K562 (cell line): ENCODE data around the gene TANC1. TPM values are rescaled to one million over a fixed set of nuclear protein-coding genes. Genes with fewer than 3 reads are reported as not detected.

Source experiments
- ATAC-seq: fragments of 200-7000 bp; cut with Tn5 transposase; 3 replicates; pipeline ENCODE4 v1.9.1; 2020; ENCODE audit warnings: moderate library complexity
- BruUV-seq: library from RNA; stranded (reverse); fragments of 400-500 nt; replicated peaks from 2 replicates; lab custom pipeline; 2021; lab: Mats Ljungman, UMichigan
- CTCF ChIA-PET: fragments of 300-600 bp; formaldehyde crosslinking; extraction: SDS; loops from one replicate; lab custom pipeline; 2021; ENCODE audit warnings: low intra/inter-chr PET ratio; lab: Yijun Ruan, JAX
- POLR2A ChIA-PET: fragments of 300-600, 350-650 bp; sonication (Branson Sonifier 250); formaldehyde crosslinking; extraction: SDS; loops from one replicate; lab custom pipeline; 2021; ENCODE audit warnings: antibody characterized with exemption, inconsistent platforms; lab: Yijun Ruan, JAX
- DNase-seq, 4 experiments: peaks; one replicate each; pipeline versions ENCODE4 v3.0.0 to v3.0.0-alpha.2; 2011 to 2018; ENCODE audit warnings: low spot score in 3 of 4, mixed read lengths in 3 of 4; ENCODE audit errors: extremely low read depth in 1 of 4
- FAIRE-seq: peaks from 2 replicates; lab custom pipeline; 2011; peaks lifted over from hg19 to GRCh38; lab: Jason Lieb, UNC
- H2AFZ ChIP-seq: 2 replicates; pipeline ENCODE4 v1.6.0; 2011; ENCODE audit warnings: low read depth, low read length, control low read depth, inconsistent platforms
- H3K27ac ChIP-seq: fragments of 200-600 bp; 3 replicates; pipeline ENCODE4 v1.8.0; 2011; ENCODE audit warnings: low read depth, mild to moderate bottlenecking, control low read depth, inconsistent platforms, low read length, moderate library complexity, mixed read lengths; ENCODE audit errors: extremely low read depth
- H3K27me3 ChIP-seq, 2 experiments: fragments of 300-600 bp in 1 of 2; 2 replicates in 1 of 2; 3 replicates in 1 of 2; pipeline versions ENCODE4 v1.6.0 to v1.8.0; 2011; ENCODE audit warnings: inconsistent platforms in 2 of 2, low read length in 2 of 2, mild to moderate bottlenecking in 1 of 2, mixed read lengths in 1 of 2, moderate library complexity in 1 of 2; ENCODE audit not compliant: control insufficient read depth in 2 of 2, insufficient read depth in 2 of 2
- H3K36me3 ChIP-seq: fragments of 300-600 bp; 3 replicates; pipeline ENCODE4 v1.8.0; 2011; ENCODE audit warnings: mild to moderate bottlenecking, low read length, inconsistent platforms; ENCODE audit not compliant: control insufficient read depth, insufficient read depth
- H3K4me1 ChIP-seq, 2 experiments: fragments of 200-600 bp in 1 of 2; replicated peaks in 1 of 2; 2 replicates in 1 of 2; 3 replicates in 1 of 2; pipeline versions ENCODE4 v1.5.1 to v1.8.0; 2011; ENCODE audit warnings: inconsistent platforms in 2 of 2, low read length in 2 of 2, mild to moderate bottlenecking in 1 of 2, mixed read lengths in 1 of 2, moderate library complexity in 1 of 2; ENCODE audit not compliant: control insufficient read depth in 2 of 2, insufficient read depth in 2 of 2
- H3K4me2 ChIP-seq: 2 replicates; pipeline ENCODE4 v1.6.1; 2011; ENCODE audit warnings: low read length, control low read depth, inconsistent platforms, mixed read lengths; ENCODE audit not compliant: insufficient read depth
- H3K4me3 ChIP-seq: fragments of 200-600 bp; sonication (generic), shearing (Covaris generic); 2 replicates; pipeline ENCODE4 v1.5.1; 2016; ENCODE audit warnings: control low read depth, inconsistent platforms
- H3K79me2 ChIP-seq: fragments of 200-600 bp; 3 replicates; pipeline ENCODE4 v1.8.0; 2011; ENCODE audit warnings: low read length, inconsistent platforms; ENCODE audit not compliant: control insufficient read depth, insufficient read depth
- H3K9ac ChIP-seq, 2 experiments: 2 replicates each; pipeline versions ENCODE4 v1.6.0 to v1.6.1; 2011; ENCODE audit warnings: low read depth in 2 of 2, low read length in 2 of 2, control low read depth in 1 of 2, inconsistent platforms in 1 of 2, mild to moderate bottlenecking in 1 of 2, mixed read lengths in 1 of 2; ENCODE audit not compliant: insufficient read depth in 1 of 2
- H3K9me1 ChIP-seq: one replicate; pipeline ENCODE4 v1.6.0; 2011; ENCODE audit warnings: inconsistent platforms, mild to moderate bottlenecking, low read length, moderate library complexity; ENCODE audit not compliant: control insufficient read depth, insufficient read depth
- H3K9me3 ChIP-seq: replicated peaks from 2 replicates; pipeline ENCODE4 v1.5.1; 2011; ENCODE audit warnings: low read depth, low read length, inconsistent platforms; ENCODE audit not compliant: control insufficient read depth, insufficient read depth
- H4K20me1 ChIP-seq: replicated peaks from 2 replicates; pipeline ENCODE4 v1.6.1; 2011; ENCODE audit warnings: low read length, inconsistent platforms, mixed read lengths; ENCODE audit not compliant: control insufficient read depth, insufficient read depth
- ADNP ChIP-seq: fragments of 200-800 bp; sonication (Bioruptor generic); IDR thresholded peaks from 2 replicates; pipeline ENCODE4 v1.6.1; 2016; ENCODE audit warnings: missing genetic modification characterization, missing compliant biosample characterization
- BRD9 ChIP-seq: fragments of 450-650 bp; IDR thresholded peaks from 2 replicates; pipeline ENCODE4 v1.6.1; 2018; ENCODE audit warnings: low read depth; ENCODE audit not compliant: partially characterized antibody
- FIP1L1 ChIP-seq: fragments of 200-400 bp; formaldehyde crosslinking; IDR thresholded peaks from 2 replicates; pipeline ENCODE4 v1.6.1; 2018; ENCODE audit warnings: mild to moderate bottlenecking, low read depth, low read length; ENCODE audit not compliant: poor library complexity, severe bottlenecking
- HMGN3 ChIP-seq: IDR thresholded peaks from 2 replicates; pipeline ENCODE4 v1.6.1; 2011; ENCODE audit warnings: borderline replicate concordance, low read depth, mild to moderate bottlenecking, mixed read lengths, low read length; ENCODE audit not compliant: insufficient read length; ENCODE audit errors: extremely low read depth
- ILF3 ChIP-seq: fragments of 450-650 bp; IDR thresholded peaks from 2 replicates; pipeline ENCODE4 v1.6.1; 2018; ENCODE audit warnings: antibody characterized with exemption, mild to moderate bottlenecking, moderate library complexity, borderline replicate concordance
- MAFF ChIP-seq: IDR thresholded peaks from 2 replicates; pipeline ENCODE4 v1.6.1; 2012; ENCODE audit warnings: low read length, improper control_type of control experiment
- MAFK ChIP-seq: IDR thresholded peaks from 2 replicates; pipeline ENCODE4 v1.6.1; 2011; ENCODE audit warnings: low read length, improper control_type of control experiment
- NR2C1 ChIP-seq, 2 experiments: fragments of 450-650 bp; IDR thresholded peaks; 2 replicates each; pipeline ENCODE4 v1.6.1; 2017; ENCODE audit warnings: mild to moderate bottlenecking in 2 of 2, antibody characterized with exemption in 1 of 2, inconsistent platforms in 1 of 2, missing compliant biosample characterization in 1 of 2, missing genetic modification characterization in 1 of 2
- PHF21A ChIP-seq: fragments of 450-650 bp; IDR thresholded peaks from 2 replicates; pipeline ENCODE4 v1.6.1; 2017; ENCODE audit warnings: low read depth, borderline replicate concordance
- SMAD2 ChIP-seq: fragments of 150-350 bp; IDR thresholded peaks from 2 replicates; pipeline ENCODE4 v1.6.1; 2014; ENCODE audit warnings: low read depth, mild to moderate bottlenecking, low read length
- SMARCA4 ChIP-seq: fragments of 450-650 bp; IDR thresholded peaks from 2 replicates; pipeline ENCODE4 v1.6.1; 2016
- ZNF316 ChIP-seq: fragments of 450-650 bp; IDR thresholded peaks from 2 replicates; pipeline ENCODE4 v1.6.1; 2016
- ZNF586 ChIP-seq: fragments of 450-650 bp; formaldehyde crosslinking; conservative IDR thresholded peaks from 2 replicates; pipeline ENCODE4 v1.4.0; 2020; ENCODE audit warnings: mild to moderate bottlenecking, moderate library complexity
- WGBS: fragments of 100-300 bp; shearing (Covaris generic); methylation state at CpG from one replicate; pipeline ENCODE4 v1.1.6; 2016; ENCODE audit warnings: low coverage, mixed read lengths; ENCODE audit not compliant: insufficient coverage; ENCODE audit errors: missing lambda C conversion rate; 5-methylcytosine and 5-hydroxymethylcytosine counted together
- in situ Hi-C: fragments of 300-500 bp; cut with MboI; formaldehyde crosslinking; loops from 4 replicates; pipeline ENCODE4 v1.15.0; 2018; ENCODE audit warnings: inconsistent platforms, mixed read lengths
- intact Hi-C: fragments of 100-400 bp; cut with micrococcal nuclease; formaldehyde crosslinking; loops from 2 replicates; pipeline ENCODE4 v1.14.2; 2022
- polyA plus RNA-seq, 8 experiments: library from polyadenylated mRNA; depleted of rRNA in 4 of 8; stranded (reverse) in 5 of 8; unstranded in 3 of 8; fragments of >200 nt; fragmentation: Nextera tagmentation in 2 of 8; fragmentation: Illumina TruSeq in 1 of 8; extraction: Ambion mirVana in 2 of 8; extraction: Trizol in 1 of 8; gene quantifications; 2 replicates each; pipeline versions ENCODE4 v1.2.1 to v1.2.3, GENCODE V29; 2011 to 2014; ENCODE audit warnings: inconsistent platforms in 1 of 8, missing spikeins in 1 of 8
- total RNA-seq, 7 experiments: library from RNA; depleted of rRNA in 6 of 7; stranded (reverse); fragments of >200 nt in 6 of 7; fragmentation: Illumina TruSeq in 2 of 7; extraction: Trizol in 2 of 7; gene quantifications; 2 replicates each; pipeline versions ENCODE4 v1.2.1 to v1.2.3, GENCODE V29; 2011 to 2021; ENCODE audit warnings: low replicate concordance in 1 of 7
- TF ChIP-seq, protein P1 (sequence below), 3 experiments: IDR thresholded peaks in 2 of 3; conservative IDR thresholded peaks in 1 of 3; 2 replicates each; pipeline ENCODE4 v1.5.1; 2011 to 2012; ENCODE audit warnings: low read length in 3 of 3, mild to moderate bottlenecking in 3 of 3, control low read depth in 2 of 3, improper control_type of control experiment in 1 of 3, inconsistent platforms in 1 of 3, low read depth in 1 of 3, mixed read lengths in 1 of 3, moderate library complexity in 1 of 3; ENCODE audit not compliant: insufficient read depth in 2 of 3
- TF ChIP-seq, protein P2 (sequence below), 2 experiments: fragments of 250-450 bp in 1 of 2; fragments of 450-650 bp in 1 of 2; sonication (Bioruptor Pico) in 1 of 2; IDR thresholded peaks; 2 replicates each; pipeline versions ENCODE4 v1.6.1 to v1.8.0; 2016 to 2021; ENCODE audit warnings: mild to moderate bottlenecking in 2 of 2, moderate library complexity in 2 of 2, missing compliant biosample characterization in 1 of 2, missing genetic modification characterization in 1 of 2
- TF ChIP-seq, protein P3 (sequence below), 2 experiments: fragments of 450-650 bp; conservative IDR thresholded peaks; 2 replicates each; pipeline ENCODE4 v1.6.1; 2017; ENCODE audit warnings: mild to moderate bottlenecking in 2 of 2, moderate library complexity in 2 of 2
- TF ChIP-seq, protein P4 (sequence below), 2 experiments: IDR thresholded peaks; 2 replicates each; pipeline ENCODE4 v1.6.1; 2011; ENCODE audit warnings: borderline replicate concordance in 1 of 2, control low read depth in 1 of 2, low read depth in 1 of 2, low read length in 1 of 2, mild to moderate bottlenecking in 1 of 2, mixed read lengths in 1 of 2, moderate library complexity in 1 of 2; ENCODE audit not compliant: insufficient read depth in 1 of 2, insufficient read length in 1 of 2, poor library complexity in 1 of 2, severe bottlenecking in 1 of 2; ENCODE audit errors: extremely low read depth in 1 of 2

Gene TANC1
- total and polyA plus RNA-seq, 9 of the 15 experiments (the other 6 are each of a cell fraction or from before 2014, with no cell fraction given): under 0.01 to 0.20 (median 0.07) TPM; not detected in 1

DNA sequence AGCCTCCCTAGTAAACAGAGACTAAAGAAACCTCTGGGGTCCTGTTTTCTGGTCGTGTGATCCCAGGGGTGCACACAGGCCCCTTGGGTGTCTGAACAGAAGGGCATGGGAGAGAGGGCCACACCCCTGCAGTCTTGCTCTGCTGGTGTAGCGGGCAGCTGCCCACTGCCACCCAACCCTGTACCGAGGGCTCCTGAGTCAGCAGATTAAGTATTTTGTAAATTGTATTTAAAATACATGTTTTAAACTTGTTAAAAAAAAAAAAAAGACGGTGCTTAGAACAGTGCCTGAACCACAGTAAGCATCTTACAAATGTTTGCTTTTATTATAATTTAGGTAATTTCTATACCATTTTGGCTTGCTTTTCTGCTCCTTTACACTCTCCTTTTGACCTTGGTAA is 113.7 kb downstream of the TANC1 start:
- H2AFZ ChIP-seq: no peak overlapping the region
- FAIRE-seq (no peak), DNase-seq (no peak), ATAC-seq (no peak)
- POLR2A ChIA-PET: no interaction called here
- H3K27me3 ChIP-seq: peaks cover 2 to 9% of the 10 kb centered on the region in 2 experiments; a peak in 4 of 5 replicates
- no peaks in the 10 kb centered on the region for H3K9me3 ChIP-seq
- H4K20me1 ChIP-seq: no peaks in the 10 kb centered on the region
- no peak overlapping the region for H3K4me3 ChIP-seq
- 13% methylated on average over 4 of the region's 4 CpGs for WGBS
- peaks cover 0 to 5% of the 10 kb centered on the region in 2 experiments; a peak in 2 of 5 replicates for H3K4me1 ChIP-seq
- H3K9me1 ChIP-seq: no peaks in the 10 kb centered on the region
- 0 out of 4 replicates have a peak overlapping the region, but pooled peaks of 1 of the 2 experiments have one; percentile 11 for H3K9ac ChIP-seq
- H3K36me3 ChIP-seq: no peaks in the 10 kb centered on the region
- intact Hi-C loops: no loop called here
- no TSS peak for BruUV-seq
- in situ Hi-C loops: no loop called here
- no peak overlapping the region for H3K27ac ChIP-seq
- CTCF ChIA-PET: no interaction called here
- H3K4me2 ChIP-seq: no peak overlapping the region
- H3K79me2 ChIP-seq: no peaks in the 10 kb centered on the region
- peak; percentile 61; the same call in 1 of the 2 replicates for TF ChIP-seq ZNF316
- TF ChIP-seq, protein P1, sequence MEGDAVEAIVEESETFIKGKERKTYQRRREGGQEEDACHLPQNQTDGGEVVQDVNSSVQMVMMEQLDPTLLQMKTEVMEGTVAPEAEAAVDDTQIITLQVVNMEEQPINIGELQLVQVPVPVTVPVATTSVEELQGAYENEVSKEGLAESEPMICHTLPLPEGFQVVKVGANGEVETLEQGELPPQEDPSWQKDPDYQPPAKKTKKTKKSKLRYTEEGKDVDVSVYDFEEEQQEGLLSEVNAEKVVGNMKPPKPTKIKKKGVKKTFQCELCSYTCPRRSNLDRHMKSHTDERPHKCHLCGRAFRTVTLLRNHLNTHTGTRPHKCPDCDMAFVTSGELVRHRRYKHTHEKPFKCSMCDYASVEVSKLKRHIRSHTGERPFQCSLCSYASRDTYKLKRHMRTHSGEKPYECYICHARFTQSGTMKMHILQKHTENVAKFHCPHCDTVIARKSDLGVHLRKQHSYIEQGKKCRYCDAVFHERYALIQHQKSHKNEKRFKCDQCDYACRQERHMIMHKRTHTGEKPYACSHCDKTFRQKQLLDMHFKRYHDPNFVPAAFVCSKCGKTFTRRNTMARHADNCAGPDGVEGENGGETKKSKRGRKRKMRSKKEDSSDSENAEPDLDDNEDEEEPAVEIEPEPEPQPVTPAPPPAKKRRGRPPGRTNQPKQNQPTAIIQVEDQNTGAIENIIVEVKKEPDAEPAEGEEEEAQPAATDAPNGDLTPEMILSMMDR (IDR thresholded peaks at IDR 0.05 in 2 of 3, conservative IDR thresholded peaks at IDR 0.05 in 1 of 3; ENCODE audit: insufficient read depth in 2 of 3, low read depth in 1 of 3, low read length in 3 of 3): no peak
- no peak for TF ChIP-seq BRD9
- no peak for TF ChIP-seq HMGN3
- no peak for TF ChIP-seq PHF21A
- TF ChIP-seq ILF3: no peak
- TF ChIP-seq MAFF: 0 out of 2 replicates have a peak, but pooled peaks have one; percentile 50
- peak; percentile 50; the same call in 1 of the 2 replicates for TF ChIP-seq MAFK
- no peak for TF ChIP-seq ADNP (tag)
- TF ChIP-seq SMARCA4: no peak
- no peak for TF ChIP-seq ZNF586 (CRISPR knock-in tag)
- no peak for TF ChIP-seq FIP1L1
- TF ChIP-seq, protein P2, sequence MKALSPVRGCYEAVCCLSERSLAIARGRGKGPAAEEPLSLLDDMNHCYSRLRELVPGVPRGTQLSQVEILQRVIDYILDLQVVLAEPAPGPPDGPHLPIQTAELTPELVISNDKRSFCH (CRISPR knock-in tag; IDR thresholded peaks at IDR 0.05): no peak
- TF ChIP-seq, protein P2 (tag; IDR thresholded peaks at IDR 0.05): no peak
- TF ChIP-seq, protein P3, sequence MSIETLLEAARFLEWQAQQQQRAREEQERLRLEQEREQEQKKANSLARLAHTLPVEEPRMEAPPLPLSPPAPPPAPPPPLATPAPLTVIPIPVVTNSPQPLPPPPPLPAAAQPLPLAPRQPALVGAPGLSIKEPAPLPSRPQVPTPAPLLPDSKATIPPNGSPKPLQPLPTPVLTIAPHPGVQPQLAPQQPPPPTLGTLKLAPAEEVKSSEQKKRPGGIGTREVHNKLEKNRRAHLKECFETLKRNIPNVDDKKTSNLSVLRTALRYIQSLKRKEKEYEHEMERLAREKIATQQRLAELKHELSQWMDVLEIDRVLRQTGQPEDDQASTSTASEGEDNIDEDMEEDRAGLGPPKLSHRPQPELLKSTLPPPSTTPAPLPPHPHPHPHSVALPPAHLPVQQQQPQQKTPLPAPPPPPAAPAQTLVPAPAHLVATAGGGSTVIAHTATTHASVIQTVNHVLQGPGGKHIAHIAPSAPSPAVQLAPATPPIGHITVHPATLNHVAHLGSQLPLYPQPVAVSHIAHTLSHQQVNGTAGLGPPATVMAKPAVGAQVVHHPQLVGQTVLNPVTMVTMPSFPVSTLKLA (conservative IDR thresholded peaks at IDR 0.05): no peak
- TF ChIP-seq, protein P4, sequence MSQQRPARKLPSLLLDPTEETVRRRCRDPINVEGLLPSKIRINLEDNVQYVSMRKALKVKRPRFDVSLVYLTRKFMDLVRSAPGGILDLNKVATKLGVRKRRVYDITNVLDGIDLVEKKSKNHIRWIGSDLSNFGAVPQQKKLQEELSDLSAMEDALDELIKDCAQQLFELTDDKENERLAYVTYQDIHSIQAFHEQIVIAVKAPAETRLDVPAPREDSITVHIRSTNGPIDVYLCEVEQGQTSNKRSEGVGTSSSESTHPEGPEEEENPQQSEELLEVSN (IDR thresholded peaks at IDR 0.05; ENCODE audit: borderline replicate concordance in 1 of 2, extremely low read depth in 1 of 2, insufficient read depth in 1 of 2, insufficient read length in 1 of 2, low read depth in 1 of 2, low read length in 1 of 2, poor library complexity in 1 of 2, severe bottlenecking in 1 of 2): no peak
- TF ChIP-seq NR2C1 (IDR thresholded peaks at IDR 0.05): no peak
- no peak for TF ChIP-seq NR2C1 (tag; IDR thresholded peaks at IDR 0.05)
- no peak for TF ChIP-seq SMAD2
